K562 (cell line): ENCODE measurements around the gene NOTCH2NLA. TPM values are rescaled to one million over a fixed set of nuclear protein-coding genes. Genes with fewer than 3 reads are reported as not detected.
"Not testable (repeated sequence)": the region's sequence is repeated elsewhere in the genome, so short reads cannot be mapped to it uniquely, and the experiment has no call there.

Source experiments
- ATAC-seq: fragments of 200-7000 bp; cut with Tn5 transposase; 3 replicates; pipeline ENCODE4 v1.9.1; 2020; ENCODE audit warnings: moderate library complexity
- BruUV-seq: library from RNA; stranded (reverse); fragments of 400-500 nt; replicated peaks from 2 replicates; lab custom pipeline; 2021; lab: Mats Ljungman, UMichigan
- CTCF ChIA-PET: fragments of 300-600 bp; formaldehyde crosslinking; extraction: SDS; loops from one replicate; lab custom pipeline; 2021; ENCODE audit warnings: low intra/inter-chr PET ratio; lab: Yijun Ruan, JAX
- POLR2A ChIA-PET: fragments of 300-600, 350-650 bp; sonication (Branson Sonifier 250); formaldehyde crosslinking; extraction: SDS; loops from one replicate; lab custom pipeline; 2021; ENCODE audit warnings: antibody characterized with exemption, inconsistent platforms; lab: Yijun Ruan, JAX
- DNase-seq, 4 experiments: peaks; one replicate each; pipeline versions ENCODE4 v3.0.0 to v3.0.0-alpha.2; 2011 to 2018; ENCODE audit warnings: low spot score in 3 of 4, mixed read lengths in 3 of 4; ENCODE audit errors: extremely low read depth in 1 of 4
- FAIRE-seq: peaks from 2 replicates; lab custom pipeline; 2011; peaks lifted over from hg19 to GRCh38; lab: Jason Lieb, UNC
- H2AFZ ChIP-seq: 2 replicates; pipeline ENCODE4 v1.6.0; 2011; ENCODE audit warnings: low read depth, low read length, control low read depth, inconsistent platforms
- H3K27ac ChIP-seq: fragments of 200-600 bp; 3 replicates; pipeline ENCODE4 v1.8.0; 2011; ENCODE audit warnings: low read depth, mild to moderate bottlenecking, control low read depth, inconsistent platforms, low read length, moderate library complexity, mixed read lengths; ENCODE audit errors: extremely low read depth
- H3K27me3 ChIP-seq, 2 experiments: fragments of 300-600 bp in 1 of 2; 2 replicates in 1 of 2; 3 replicates in 1 of 2; pipeline versions ENCODE4 v1.6.0 to v1.8.0; 2011; ENCODE audit warnings: inconsistent platforms in 2 of 2, low read length in 2 of 2, mild to moderate bottlenecking in 1 of 2, mixed read lengths in 1 of 2, moderate library complexity in 1 of 2; ENCODE audit not compliant: control insufficient read depth in 2 of 2, insufficient read depth in 2 of 2
- H3K36me3 ChIP-seq: fragments of 300-600 bp; 3 replicates; pipeline ENCODE4 v1.8.0; 2011; ENCODE audit warnings: mild to moderate bottlenecking, low read length, inconsistent platforms; ENCODE audit not compliant: control insufficient read depth, insufficient read depth
- H3K4me1 ChIP-seq, 2 experiments: fragments of 200-600 bp in 1 of 2; replicated peaks in 1 of 2; 2 replicates in 1 of 2; 3 replicates in 1 of 2; pipeline versions ENCODE4 v1.5.1 to v1.8.0; 2011; ENCODE audit warnings: inconsistent platforms in 2 of 2, low read length in 2 of 2, mild to moderate bottlenecking in 1 of 2, mixed read lengths in 1 of 2, moderate library complexity in 1 of 2; ENCODE audit not compliant: control insufficient read depth in 2 of 2, insufficient read depth in 2 of 2
- H3K4me2 ChIP-seq: 2 replicates; pipeline ENCODE4 v1.6.1; 2011; ENCODE audit warnings: low read length, control low read depth, inconsistent platforms, mixed read lengths; ENCODE audit not compliant: insufficient read depth
- H3K4me3 ChIP-seq: fragments of 200-600 bp; sonication (generic), shearing (Covaris generic); 2 replicates; pipeline ENCODE4 v1.5.1; 2016; ENCODE audit warnings: control low read depth, inconsistent platforms
- H3K79me2 ChIP-seq: fragments of 200-600 bp; 3 replicates; pipeline ENCODE4 v1.8.0; 2011; ENCODE audit warnings: low read length, inconsistent platforms; ENCODE audit not compliant: control insufficient read depth, insufficient read depth
- H3K9ac ChIP-seq, 2 experiments: 2 replicates each; pipeline versions ENCODE4 v1.6.0 to v1.6.1; 2011; ENCODE audit warnings: low read depth in 2 of 2, low read length in 2 of 2, control low read depth in 1 of 2, inconsistent platforms in 1 of 2, mild to moderate bottlenecking in 1 of 2, mixed read lengths in 1 of 2; ENCODE audit not compliant: insufficient read depth in 1 of 2
- H3K9me1 ChIP-seq: one replicate; pipeline ENCODE4 v1.6.0; 2011; ENCODE audit warnings: inconsistent platforms, mild to moderate bottlenecking, low read length, moderate library complexity; ENCODE audit not compliant: control insufficient read depth, insufficient read depth
- H3K9me3 ChIP-seq: replicated peaks from 2 replicates; pipeline ENCODE4 v1.5.1; 2011; ENCODE audit warnings: low read depth, low read length, inconsistent platforms; ENCODE audit not compliant: control insufficient read depth, insufficient read depth
- H4K20me1 ChIP-seq: replicated peaks from 2 replicates; pipeline ENCODE4 v1.6.1; 2011; ENCODE audit warnings: low read length, inconsistent platforms, mixed read lengths; ENCODE audit not compliant: control insufficient read depth, insufficient read depth
- WGBS: fragments of 100-300 bp; shearing (Covaris generic); methylation state at CpG from one replicate; pipeline ENCODE4 v1.1.6; 2016; ENCODE audit warnings: low coverage, mixed read lengths; ENCODE audit not compliant: insufficient coverage; ENCODE audit errors: missing lambda C conversion rate; 5-methylcytosine and 5-hydroxymethylcytosine counted together
- in situ Hi-C: fragments of 300-500 bp; cut with MboI; formaldehyde crosslinking; loops from 4 replicates; pipeline ENCODE4 v1.15.0; 2018; ENCODE audit warnings: inconsistent platforms, mixed read lengths
- intact Hi-C: fragments of 100-400 bp; cut with micrococcal nuclease; formaldehyde crosslinking; loops from 2 replicates; pipeline ENCODE4 v1.14.2; 2022
- polyA plus RNA-seq, 8 experiments: library from polyadenylated mRNA; depleted of rRNA in 4 of 8; stranded (reverse) in 5 of 8; unstranded in 3 of 8; fragments of >200 nt; fragmentation: Nextera tagmentation in 2 of 8; fragmentation: Illumina TruSeq in 1 of 8; extraction: Ambion mirVana in 2 of 8; extraction: Trizol in 1 of 8; gene quantifications; 2 replicates each; pipeline versions ENCODE4 v1.2.1 to v1.2.3, GENCODE V29; 2011 to 2014; ENCODE audit warnings: inconsistent platforms in 1 of 8, missing spikeins in 1 of 8
- total RNA-seq, 7 experiments: library from RNA; depleted of rRNA in 6 of 7; stranded (reverse); fragments of >200 nt in 6 of 7; fragmentation: Illumina TruSeq in 2 of 7; extraction: Trizol in 2 of 7; gene quantifications; 2 replicates each; pipeline versions ENCODE4 v1.2.1 to v1.2.3, GENCODE V29; 2011 to 2021; ENCODE audit warnings: low replicate concordance in 1 of 7

NOTCH2NLA gene
- total and polyA plus RNA-seq, 9 of the 15 experiments (the other 6 are each of a cell fraction or from before 2014, with no cell fraction given) = 1.5 to 20.4 (median 8.7) TPM

- H4K20me1 ChIP-seq, in situ Hi-C loops, H2AFZ ChIP-seq, H3K4me2 ChIP-seq, H3K4me1 ChIP-seq, BruUV-seq, DNase-seq, H3K27ac ChIP-seq, H3K9me3 ChIP-seq, H3K9me1 ChIP-seq, CTCF ChIA-PET, FAIRE-seq, H3K36me3 ChIP-seq, POLR2A ChIA-PET, ATAC-seq, H3K27me3 ChIP-seq, H3K79me2 ChIP-seq, intact Hi-C loops, H3K4me3 ChIP-seq, H3K9ac ChIP-seq: not testable (repeated sequence)
- WGBS = no CpG with 5 or more reads among the region's 4 CpGs
These were observed 25.9 kb upstream of the NOTCH2NLA start for GRCh38 chr1:146254569-146255197.

GRCh38 chr1:146253249-146253855 lies 24.5 kb upstream of the NOTCH2NLA start:
- POLR2A ChIA-PET, BruUV-seq, H3K79me2 ChIP-seq, H3K27ac ChIP-seq, CTCF ChIA-PET, in situ Hi-C loops, H4K20me1 ChIP-seq, H3K4me1 ChIP-seq, H3K9me3 ChIP-seq, FAIRE-seq, H3K4me2 ChIP-seq, H3K27me3 ChIP-seq, H3K4me3 ChIP-seq, ATAC-seq, H3K9ac ChIP-seq, intact Hi-C loops, DNase-seq, H3K36me3 ChIP-seq, H2AFZ ChIP-seq, H3K9me1 ChIP-seq: not testable (repeated sequence)
- no CpG with 5 or more reads among the region's 4 CpGs for WGBS

- no CpG with 5 or more reads among the region's 1 CpG for WGBS
- H3K4me2 ChIP-seq, H3K27me3 ChIP-seq, H3K27ac ChIP-seq, H3K79me2 ChIP-seq, H3K9me3 ChIP-seq, H3K4me1 ChIP-seq, H3K36me3 ChIP-seq, H3K9me1 ChIP-seq, DNase-seq, BruUV-seq, intact Hi-C loops, CTCF ChIA-PET, H3K4me3 ChIP-seq, H4K20me1 ChIP-seq, H3K9ac ChIP-seq, H2AFZ ChIP-seq, POLR2A ChIA-PET, FAIRE-seq, ATAC-seq, in situ Hi-C loops: not testable (repeated sequence)
These were observed 22.7 kb upstream of the NOTCH2NLA start for GRCh38 chr1:146251523-146251922.

- H3K9me3 ChIP-seq, H3K79me2 ChIP-seq, FAIRE-seq, DNase-seq, BruUV-seq, H2AFZ ChIP-seq, CTCF ChIA-PET, POLR2A ChIA-PET, ATAC-seq, H3K9ac ChIP-seq, H3K36me3 ChIP-seq, H3K27ac ChIP-seq, H3K4me3 ChIP-seq, H3K9me1 ChIP-seq, intact Hi-C loops, H3K4me2 ChIP-seq, H4K20me1 ChIP-seq, H3K27me3 ChIP-seq, H3K4me1 ChIP-seq, in situ Hi-C loops: not testable (repeated sequence)
- WGBS = no CpG with 5 or more reads among the region's 4 CpGs
These were observed 19.8 kb upstream of the NOTCH2NLA start for GRCh38 chr1:146248643-146249042.
